GM23338 (cell line): ENCODE measurements around the gene UNC93A. TPM values are rescaled to one million over a fixed set of nuclear protein-coding genes. Genes with fewer than 3 reads are reported as not detected.
"Not testable (repeated sequence)": the region's sequence is repeated elsewhere in the genome, so short reads cannot be mapped to it uniquely, and the experiment has no call there.

Source experiments
- ATAC-seq: fragments of 200-7000 bp; cut with Tn5 transposase; 3 replicates; pipeline ENCODE4 v1.9.1; 2020
- DNase-seq: peaks from one replicate; pipeline ENCODE4 v3.0.0-alpha.2; 2015; ENCODE audit warnings: low spot score
- H2AFZ ChIP-seq: fragments of 200-600 bp; sonication (generic); 2 replicates; pipeline ENCODE4 v1.8.0; 2016; ENCODE audit warnings: antibody characterized with exemption, mild to moderate bottlenecking, moderate library complexity
- H3F3A ChIP-seq: fragments of 200-600 bp; sonication (generic); replicated peaks from 2 replicates; pipeline ENCODE4 v1.8.0; 2017; ENCODE audit warnings: antibody characterized with exemption, mixed run types, low read depth
- H3K27ac ChIP-seq: fragments of 200-600 bp; sonication (generic); 2 replicates; pipeline ENCODE4 v1.6.1; 2016; ENCODE audit warnings: low read depth
- H3K27me3 ChIP-seq: fragments of 200-600 bp; sonication (generic); 2 replicates; pipeline ENCODE4 v1.8.0; 2016; ENCODE audit warnings: mild to moderate bottlenecking, mixed run types, moderate library complexity; ENCODE audit not compliant: insufficient read depth
- H3K36me3 ChIP-seq: fragments of 200-600 bp; sonication (generic); 2 replicates; pipeline ENCODE4 v1.8.0; 2016; ENCODE audit warnings: mild to moderate bottlenecking; ENCODE audit not compliant: insufficient read depth
- H3K4me1 ChIP-seq: fragments of 200-600 bp; sonication (generic); 2 replicates; pipeline ENCODE4 v1.8.0; 2016; ENCODE audit warnings: mild to moderate bottlenecking, moderate library complexity; ENCODE audit not compliant: insufficient read depth
- H3K4me2 ChIP-seq: fragments of 200-600 bp; sonication (generic); 2 replicates; pipeline ENCODE4 v1.7.1; 2017; ENCODE audit warnings: mixed run types
- H3K4me3 ChIP-seq: fragments of 200-600 bp; sonication (generic); 2 replicates; pipeline ENCODE4 v1.6.1; 2016; ENCODE audit warnings: mixed run types
- H3K79me2 ChIP-seq: fragments of 200-600 bp; sonication (generic); replicated peaks from 2 replicates; pipeline ENCODE4 v1.8.0; 2017; ENCODE audit warnings: mild to moderate bottlenecking; ENCODE audit not compliant: insufficient read depth
- H3K9me2 ChIP-seq: fragments of 200-600 bp; sonication (generic); 2 replicates; pipeline ENCODE4 v1.8.0; 2017; ENCODE audit not compliant: insufficient read depth
- H4K20me1 ChIP-seq: fragments of 200-600 bp; sonication (generic); replicated peaks from 2 replicates; pipeline ENCODE4 v1.8.0; 2017; ENCODE audit warnings: mild to moderate bottlenecking; ENCODE audit not compliant: insufficient read depth
- H3K27ac Mint-ChIP-seq: 2 replicates; pipeline ENCODE4 v1.8.0; 2020; ENCODE audit warnings: inconsistent platforms, mild to moderate bottlenecking, moderate library complexity, mixed read lengths
- H3K27me3 Mint-ChIP-seq: 3 replicates; pipeline ENCODE4 v1.8.0; 2022; ENCODE audit warnings: low read depth, mild to moderate bottlenecking, moderate library complexity, mixed read lengths, inconsistent platforms; ENCODE audit not compliant: insufficient read depth, poor library complexity
- H3K36me3 Mint-ChIP-seq: 3 replicates; pipeline ENCODE4 v1.8.0; 2021; ENCODE audit warnings: low read depth, mild to moderate bottlenecking, inconsistent platforms, moderate library complexity, mixed read lengths
- H3K4me1 Mint-ChIP-seq: 3 replicates; pipeline ENCODE4 v1.8.0; 2020; ENCODE audit warnings: mild to moderate bottlenecking, inconsistent platforms, mixed read lengths
- H3K4me3 Mint-ChIP-seq: 3 replicates; pipeline ENCODE4 v1.8.0; 2021; ENCODE audit warnings: moderate library complexity, mild to moderate bottlenecking, inconsistent platforms, mixed read lengths
- H3K9me3 Mint-ChIP-seq: 3 replicates; pipeline ENCODE4 v1.8.0; 2020; ENCODE audit warnings: moderate library complexity, mild to moderate bottlenecking, inconsistent platforms, mixed read lengths
- CREB1 ChIP-seq: fragments of 250-450 bp; sonication (Bioruptor Pico); IDR thresholded peaks from 2 replicates; pipeline ENCODE4 v1.5.0; 2020; ENCODE audit warnings: low read depth, mild to moderate bottlenecking, moderate library complexity
- ZNF462 ChIP-seq: fragments of 250-450 bp; sonication (Bioruptor Pico); IDR thresholded peaks from 2 replicates; pipeline ENCODE4 v1.5.0; 2020; ENCODE audit warnings: mild to moderate bottlenecking, moderate library complexity
- polyA plus RNA-seq: library from polyadenylated mRNA; unstranded; fragments of >200 nt; fragmentation: Nextera tagmentation; extraction: Ambion mirVana; gene quantifications from 2 replicates; pipeline ENCODE4 v1.2.1, GENCODE V29; 2016
- total RNA-seq: library from RNA; depleted of rRNA; stranded (reverse); fragments of >200 nt; shearing (Covaris generic); gene quantifications from 2 replicates; pipeline ENCODE4 v1.2.3, GENCODE V29; 2014

UNC93A gene
- total and polyA plus RNA-seq, 2 experiments from 2014 or later = 0.18 to 0.28 TPM

- no peak for TF ChIP-seq ZNF462 (CRISPR knock-in tag)
These were observed 60.7 kb downstream of the UNC93A start (continued) for GRCh38 chr6:167351656-167352345.

- H3K27me3 ChIP-seq = peaks cover 5% of the 10 kb centered on the region; the same call in 1 of the 2 replicates
- no peaks in the 10 kb centered on the region; the same call in 1 of the 3 replicates for H3K4me1 Mint-ChIP-seq
- no peak for DNase-seq
- H3K9me2 ChIP-seq = no peaks in the 10 kb centered on the region
- H3K4me3 Mint-ChIP-seq = no peak overlapping the region
- 0 out of 2 replicates have a peak, but pooled peaks cover 3% of the 10 kb centered on the region for H3K4me1 ChIP-seq
- no peak for ATAC-seq
- no peak for TF ChIP-seq CREB1 (CRISPR knock-in tag)
- H3K4me3 ChIP-seq = no peak overlapping the region
- H3K36me3 Mint-ChIP-seq = peaks cover 9% of the 10 kb centered on the region; the same call in 2 of the 3 replicates
- H4K20me1 ChIP-seq = no peaks in the 10 kb centered on the region
- H3K4me2 ChIP-seq = no peak overlapping the region
- H3K79me2 ChIP-seq = no peaks in the 10 kb centered on the region
- H3K27me3 Mint-ChIP-seq = peaks cover 1% of the 10 kb centered on the region
- H3K9me3 Mint-ChIP-seq = peaks cover 18% of the 10 kb centered on the region; the same call in 2 of the 3 replicates
- H2AFZ ChIP-seq = 0 out of 2 replicates have a peak overlapping the region, but pooled peaks have one; percentile 20
- peaks cover 5% of the 10 kb centered on the region; the same call in 1 of the 2 replicates for H3F3A ChIP-seq
- H3K27ac Mint-ChIP-seq = no peak overlapping the region
- H3K36me3 ChIP-seq = peaks cover 3% of the 10 kb centered on the region; the same call in 1 of the 2 replicates
- no peak overlapping the region for H3K27ac ChIP-seq
These were observed 65.8 kb downstream of the UNC93A start for GRCh38 chr6:167356874-167357273.

GRCh38 chr6:167358394-167358793 lies 67.3 kb downstream of the UNC93A start:
- not testable (repeated sequence) for H3K9me3 Mint-ChIP-seq, H3K4me2 ChIP-seq, H3K36me3 ChIP-seq, H3K4me3 ChIP-seq, H3K4me1 ChIP-seq, H3K36me3 Mint-ChIP-seq, H3F3A ChIP-seq, DNase-seq, H2AFZ ChIP-seq, H3K27me3 Mint-ChIP-seq, H3K27ac Mint-ChIP-seq, H3K79me2 ChIP-seq, H4K20me1 ChIP-seq, H3K9me2 ChIP-seq, H3K4me3 Mint-ChIP-seq, H3K27me3 ChIP-seq, H3K4me1 Mint-ChIP-seq, H3K27ac ChIP-seq
- ATAC-seq = peak; percentile 71

GRCh38 chr6:167361170-167361569 lies 70.1 kb downstream of the UNC93A start:
- not testable (repeated sequence) for H3K4me2 ChIP-seq, H3K27me3 ChIP-seq, H3K36me3 Mint-ChIP-seq, H3K79me2 ChIP-seq, H3K9me2 ChIP-seq, H2AFZ ChIP-seq, H3K9me3 Mint-ChIP-seq, H3K27ac ChIP-seq, H3K4me3 Mint-ChIP-seq, ATAC-seq, H3K36me3 ChIP-seq, H3K27me3 Mint-ChIP-seq, H3K4me3 ChIP-seq, DNase-seq, H3K27ac Mint-ChIP-seq, H3K4me1 Mint-ChIP-seq, H3K4me1 ChIP-seq, H4K20me1 ChIP-seq, H3F3A ChIP-seq
